HG03460 (cell line): ENCODE results near the gene ADRM1.

Experiments used
- ATAC-seq: cut with Tn5 transposase; IDR thresholded peaks from one replicate; pipeline ENCODE4 v1.9.1; 2021; ENCODE audit not compliant: unreplicated experiment

The ADRM1 gene

DNA sequence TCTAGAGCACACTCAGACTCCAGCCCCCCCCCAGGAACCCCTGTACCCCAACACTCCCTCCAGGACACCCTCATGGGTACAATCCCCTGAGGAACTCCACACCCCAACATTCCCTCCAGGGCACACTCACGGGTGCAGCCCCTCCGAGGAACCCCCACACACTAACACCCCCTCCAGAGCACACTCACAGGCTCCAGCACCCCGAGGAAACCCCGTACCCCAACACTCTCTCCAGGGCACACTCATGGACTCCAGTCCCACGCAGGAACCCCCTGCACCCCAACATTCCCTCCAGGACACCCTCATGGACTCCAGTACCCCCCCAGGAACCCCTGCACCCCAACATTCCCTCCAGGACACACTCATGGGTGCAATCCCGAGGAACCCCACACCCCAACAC lies 32.7 kb downstream of the ADRM1 start:
- no peak for ATAC-seq

GRCh38 chr20:62336329-62336728 lies 33.5 kb downstream of the ADRM1 start:
- ATAC-seq = no peak

DNA sequence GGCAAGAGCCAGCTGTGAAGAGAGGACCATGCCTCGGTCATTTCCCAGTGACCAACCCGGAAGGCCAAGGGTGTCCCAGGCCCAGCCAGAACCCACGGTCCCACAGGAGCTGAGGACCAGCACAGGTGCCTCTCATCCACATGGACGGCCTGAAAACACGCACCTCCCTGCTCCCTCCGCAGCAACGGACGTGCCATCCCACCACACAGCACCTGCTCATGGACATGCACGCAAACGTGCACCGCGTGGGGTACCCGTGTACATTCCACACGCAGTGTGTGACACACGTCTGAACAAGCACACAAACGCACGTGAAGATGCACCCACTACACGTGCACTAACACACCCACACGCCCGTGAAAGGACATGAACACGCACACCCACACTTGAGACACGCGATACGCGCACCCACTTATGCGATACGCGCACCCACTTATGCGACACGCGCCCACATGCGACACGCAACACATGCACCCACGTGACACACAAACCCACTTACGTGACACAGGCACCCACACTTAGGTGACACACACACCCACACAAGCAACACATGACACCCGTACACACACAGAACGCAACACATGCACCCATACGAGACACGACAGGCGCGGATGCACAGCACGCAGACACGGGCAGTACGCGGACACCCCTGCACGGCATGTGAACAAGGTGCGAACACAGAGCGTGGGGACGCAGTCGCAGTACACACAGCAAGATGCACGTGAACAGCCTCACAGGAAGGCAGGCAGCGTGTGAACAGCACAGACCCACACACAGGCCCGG lies 34.2 kb downstream of the ADRM1 start:
- no peak for ATAC-seq

- no peak for ATAC-seq
Measured at GRCh38 chr20:62337558-62338293, 34.9 kb downstream of the ADRM1 start.

DNA sequence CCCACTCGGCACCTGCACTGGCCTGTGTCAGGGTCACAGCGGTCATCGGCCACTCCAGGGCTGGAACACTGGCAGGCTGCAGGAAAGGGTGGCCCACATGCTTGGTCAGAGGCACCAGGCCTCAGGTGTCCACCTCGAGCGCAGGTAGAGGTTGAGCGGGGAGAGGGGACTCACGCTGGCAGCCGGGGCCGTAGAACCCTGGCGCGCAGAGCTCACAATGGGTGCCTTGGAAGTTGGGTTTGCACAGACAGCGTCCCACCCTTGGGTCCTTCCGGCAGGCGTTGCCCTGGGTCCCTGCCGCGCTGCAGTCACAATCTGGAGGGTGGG lies 35.5 kb downstream of the ADRM1 start:
- ATAC-seq = no peak

GRCh38 chr20:62339647-62340062 lies 36.9 kb downstream of the ADRM1 start:
- peak; percentile 64 for ATAC-seq

DNA sequence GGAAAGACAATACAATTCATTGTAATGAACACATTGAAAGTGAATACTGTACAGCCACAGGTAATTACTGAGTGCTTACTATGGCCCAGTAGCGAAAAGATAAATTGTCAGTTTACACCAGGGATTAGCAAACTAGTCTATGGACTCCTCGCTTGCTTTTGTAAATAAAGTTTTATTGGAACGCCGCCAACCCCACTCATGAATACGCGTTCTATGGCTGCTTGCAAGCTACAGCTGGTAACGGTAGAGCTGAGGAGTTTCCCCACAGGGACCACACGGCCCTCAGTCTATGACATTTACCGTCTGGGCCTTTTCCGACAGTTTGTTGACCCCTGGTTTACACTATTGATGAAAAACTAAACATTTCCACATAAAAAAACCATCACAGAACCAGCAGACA lies 40.1 kb downstream of the ADRM1 start:
- no peak for ATAC-seq

- no peak for ATAC-seq
Measured at GRCh38 chr20:62344092-62344491, 41.3 kb downstream of the ADRM1 start.

- ATAC-seq = no peak
Measured at GRCh38 chr20:62344782-62345181, 42.0 kb downstream of the ADRM1 start.

- ATAC-seq = no peak
Measured at GRCh38 chr20:62345681-62346370, 43.0 kb downstream of the ADRM1 start.

DNA sequence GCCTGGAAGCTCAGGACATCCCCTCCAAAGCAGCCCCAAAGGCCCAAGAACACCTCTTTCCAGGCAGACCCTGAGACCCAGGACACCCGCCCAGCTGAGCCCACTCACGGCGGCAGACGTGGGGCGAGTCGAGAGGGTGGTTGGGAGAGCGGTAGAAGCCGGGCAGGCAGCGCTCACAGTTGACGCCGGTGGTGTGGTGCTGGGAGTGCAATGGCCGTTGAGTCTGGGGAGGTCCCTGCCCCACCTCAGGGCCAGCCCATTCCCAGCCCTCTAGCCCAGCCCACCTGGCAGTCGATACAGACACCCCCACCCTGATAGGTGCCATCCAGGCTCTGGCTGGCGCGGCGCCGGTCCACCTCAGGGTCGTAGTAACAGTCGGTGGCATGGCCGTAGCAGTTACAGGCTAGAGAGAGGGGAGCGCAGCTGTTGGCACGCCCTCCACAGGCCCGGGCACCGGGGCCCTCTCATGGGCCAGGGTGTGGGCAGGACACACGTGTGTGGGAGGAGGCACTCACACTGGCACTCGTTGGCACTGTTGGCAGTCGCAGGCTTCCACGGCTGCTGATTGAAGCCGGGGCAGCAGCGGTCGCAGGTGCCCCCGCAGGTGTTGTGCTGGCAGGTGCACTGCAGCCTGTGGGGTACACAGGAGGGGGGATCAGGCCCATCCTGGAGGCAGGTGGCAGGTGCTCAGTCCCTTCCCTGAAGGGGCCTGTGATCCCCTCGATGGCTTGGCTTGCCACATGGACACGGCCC lies 43.8 kb downstream of the ADRM1 start:
- ATAC-seq = no peak

DNA sequence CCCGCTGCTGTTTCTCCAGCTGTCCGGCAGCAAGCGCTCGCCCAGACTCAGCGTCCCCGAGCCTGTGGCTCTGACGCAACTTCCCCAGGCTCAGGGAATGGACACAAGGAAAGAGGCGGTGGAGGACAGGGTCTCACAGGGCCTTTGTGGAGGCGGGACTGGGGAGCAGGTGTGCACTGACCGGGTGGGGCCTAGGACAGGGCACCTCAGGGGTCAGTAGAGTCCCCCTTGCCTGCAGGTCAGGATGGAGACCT lies 44.3 kb downstream of the ADRM1 start:
- ATAC-seq = no peak

DNA sequence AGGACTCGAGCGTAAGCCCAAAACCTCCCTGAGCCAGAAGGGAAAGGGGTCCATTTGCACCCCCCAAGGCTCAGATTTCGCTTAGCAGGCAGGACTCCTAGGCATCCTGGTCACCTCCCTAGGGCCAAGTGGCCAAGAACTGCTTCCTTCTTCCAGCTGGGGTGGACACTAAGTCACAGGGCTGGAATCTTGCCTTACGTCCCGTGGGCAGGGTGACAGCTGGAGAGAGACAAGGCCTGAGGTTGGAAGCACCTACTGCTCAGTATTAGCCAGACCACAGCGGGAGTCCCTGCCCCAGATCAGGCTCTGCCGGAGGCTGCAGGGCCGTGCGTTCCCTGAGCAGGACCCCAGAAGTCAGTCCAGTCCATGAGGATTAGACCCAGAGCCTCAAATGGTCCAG lies 44.6 kb downstream of the ADRM1 start:
- no peak for ATAC-seq

- ATAC-seq = no peak
Measured at GRCh38 chr20:62348604-62349003, 45.8 kb downstream of the ADRM1 start.

DNA sequence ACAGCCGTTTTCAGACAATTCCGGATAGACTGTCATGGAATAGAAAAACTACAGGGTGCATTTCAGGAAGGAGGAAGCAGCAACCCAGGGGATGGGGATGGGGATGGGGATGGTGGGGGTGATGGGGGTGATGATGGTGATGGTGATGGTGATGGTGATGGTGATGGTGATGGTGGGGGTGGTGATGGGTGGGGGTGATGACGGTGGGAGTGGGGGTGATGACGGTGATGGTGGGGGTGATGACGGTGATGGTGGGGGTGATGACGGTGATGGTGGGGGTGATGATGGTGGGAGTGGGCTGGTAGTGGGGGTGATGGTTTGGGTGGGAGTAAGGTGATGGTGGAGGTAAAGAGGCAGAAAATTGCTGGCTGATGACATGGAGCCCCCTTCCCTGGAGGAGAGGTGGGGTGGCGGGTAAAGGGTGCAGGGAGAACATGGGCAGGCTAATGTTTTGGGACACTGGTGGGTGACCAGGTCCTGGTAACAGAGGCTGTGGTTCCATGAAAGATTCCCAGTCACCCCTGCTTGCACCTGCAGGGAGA lies 46.8 kb downstream of the ADRM1 start:
- no peak for ATAC-seq

GRCh38 chr20:62350098-62350628 lies 47.4 kb downstream of the ADRM1 start:
- ATAC-seq = no peak

GRCh38 chr20:62350629-62351422 lies 48.0 kb downstream of the ADRM1 start:
- ATAC-seq = no peak

DNA sequence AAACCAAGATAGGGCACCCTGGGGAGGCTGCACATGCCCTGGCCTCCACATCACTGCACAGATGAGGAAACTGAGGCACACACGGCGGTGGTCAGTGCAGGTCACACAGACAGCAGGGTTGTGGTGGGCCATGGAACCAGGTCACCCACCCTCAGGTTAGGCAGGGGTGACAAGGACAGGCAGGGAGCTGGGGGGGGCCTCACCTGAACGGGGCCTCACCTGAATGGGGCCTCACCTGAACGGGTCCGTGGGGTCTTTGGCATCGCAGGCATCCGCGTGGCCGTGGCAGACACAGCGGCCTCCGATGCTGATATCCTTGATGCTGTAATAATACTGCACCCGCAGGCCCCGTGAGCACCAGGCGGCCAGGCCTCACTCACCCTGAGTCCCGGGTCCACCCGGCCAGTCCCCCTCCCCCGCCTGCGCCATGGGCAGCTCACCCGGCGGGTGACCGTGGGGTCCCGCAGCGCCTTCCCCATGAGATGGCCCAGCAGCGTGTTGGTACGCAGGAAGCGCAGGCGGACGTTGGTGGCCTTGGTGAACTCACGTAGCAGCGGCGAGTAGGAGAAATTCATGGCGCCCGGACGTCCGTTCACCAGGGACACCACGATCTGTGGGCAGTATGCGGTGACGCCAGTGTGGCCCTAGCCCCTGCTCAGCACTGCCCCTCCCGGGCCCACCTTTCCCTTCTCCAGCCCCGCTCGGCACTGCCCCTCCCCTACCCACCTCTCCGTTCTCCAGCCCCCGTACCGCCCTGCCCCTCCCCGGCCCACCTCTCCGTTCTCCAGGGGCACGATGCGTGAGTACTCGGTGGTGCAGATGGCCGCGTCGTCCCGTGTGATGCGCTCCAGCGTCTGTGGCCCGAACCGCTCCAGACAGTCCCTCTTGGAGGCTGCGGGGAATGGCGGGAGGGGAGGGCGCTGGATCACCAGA lies 48.9 kb downstream of the ADRM1 start:
- no peak for ATAC-seq
